Measurements from ENCODE around the gene AHCYL2.
"Not testable (repeated sequence)": the region's sequence is repeated elsewhere in the genome, so short reads cannot be mapped to it uniquely, and the experiment has no call there.

The AHCYL2 gene

DNA sequence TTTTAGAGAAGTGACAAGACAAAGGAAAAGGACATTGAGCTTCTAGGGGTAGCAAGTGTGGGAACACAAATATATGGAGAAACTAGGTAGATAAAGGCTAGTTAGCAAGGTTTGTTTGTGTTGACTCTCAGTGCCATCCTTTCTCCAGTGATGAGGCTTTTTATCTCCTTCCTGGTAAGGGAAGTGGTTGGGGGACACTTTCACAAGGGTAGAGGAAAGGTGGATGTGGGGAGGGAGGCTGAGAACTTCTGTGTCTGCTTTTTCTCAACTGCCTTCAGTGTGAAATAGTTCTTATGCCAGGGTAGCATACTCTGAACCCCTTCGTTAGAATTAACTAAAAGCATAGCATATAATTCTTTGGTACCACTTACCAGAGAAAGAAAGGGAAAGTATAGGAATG is 116.4 kb downstream of the AHCYL2 start:
- H3K4me1 ChIP-seq (ENCODE audit: insufficient read depth, low read length): peaks cover 3% of the 10 kb centered on the region

DNA sequence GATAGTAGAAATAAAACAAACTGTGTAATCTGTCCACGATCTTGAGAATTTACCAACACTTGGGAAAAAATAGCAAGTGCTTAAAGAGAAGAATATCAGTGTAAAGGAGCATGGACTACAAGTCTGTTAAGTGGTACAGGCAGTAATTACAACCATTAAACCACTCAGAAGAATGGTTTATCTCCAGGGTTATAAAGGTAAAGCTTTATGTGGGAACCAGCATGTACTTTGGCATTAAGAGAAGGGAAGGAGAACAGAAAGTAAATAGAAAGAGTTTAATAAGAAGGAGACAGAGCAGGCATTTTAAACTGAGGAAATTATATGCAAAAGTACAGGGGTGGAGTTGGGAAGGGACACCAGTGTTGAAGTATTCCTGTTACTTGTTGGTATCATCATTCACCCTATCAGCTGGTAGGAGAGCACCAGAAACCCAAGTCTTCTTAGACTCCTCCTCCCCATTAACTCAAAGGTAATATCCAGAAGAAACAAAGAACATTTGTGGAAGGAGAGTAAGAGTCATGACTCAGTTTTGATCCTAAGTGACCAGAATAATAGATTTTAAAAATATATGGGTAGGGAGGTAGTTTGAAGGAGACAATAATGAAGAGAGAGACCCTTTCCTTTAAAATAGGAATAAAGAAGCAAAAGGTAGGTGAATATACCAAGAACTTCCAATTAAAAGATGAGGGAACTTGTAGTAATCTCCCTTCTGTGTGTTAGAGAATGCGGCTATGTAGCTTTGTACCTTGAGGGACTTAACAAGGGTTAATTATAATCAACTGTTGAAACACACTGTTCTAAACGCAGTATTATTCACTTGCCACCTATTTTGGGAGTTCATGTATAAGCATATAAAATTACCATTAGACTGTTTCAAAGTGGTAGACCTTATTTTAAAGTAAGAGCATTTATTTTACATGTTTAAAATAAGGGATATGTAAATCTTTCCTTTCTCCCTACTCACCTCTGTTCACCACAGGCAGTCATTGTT is 117.3 kb downstream of the AHCYL2 start:
- Histone ChIP-seq H3K9me3 (ENCODE audit: low read length) (no peaks in the 10 kb centered on the region), H3K4me1 (ENCODE audit: insufficient read depth, low read length) (peaks cover 3% of the 10 kb centered on the region), H3K27me3 (ENCODE audit: insufficient read depth, low read length) (no peaks in the 10 kb centered on the region), H3K4me3 (ENCODE audit: low read length) (no peak overlapping the region), H3K36me3 (ENCODE audit: insufficient read depth, low read length) (peaks cover 8% of the 10 kb centered on the region), H2AFZ (ENCODE audit: low read depth, low read length) (no peak overlapping the region)

More for the DNA sequence above, 116.4 kb downstream of the AHCYL2 start:
- no peaks in the 10 kb centered on the region for H3K27me3 ChIP-seq (ENCODE audit: insufficient read depth, low read length)
- H3K4me3 ChIP-seq (ENCODE audit: low read length): no peak overlapping the region
- no peak overlapping the region for H2AFZ ChIP-seq (ENCODE audit: low read depth, low read length)
- peaks cover 8% of the 10 kb centered on the region for H3K36me3 ChIP-seq (ENCODE audit: insufficient read depth, low read length)
- H3K9me3 ChIP-seq (ENCODE audit: low read length): no peaks in the 10 kb centered on the region

DNA sequence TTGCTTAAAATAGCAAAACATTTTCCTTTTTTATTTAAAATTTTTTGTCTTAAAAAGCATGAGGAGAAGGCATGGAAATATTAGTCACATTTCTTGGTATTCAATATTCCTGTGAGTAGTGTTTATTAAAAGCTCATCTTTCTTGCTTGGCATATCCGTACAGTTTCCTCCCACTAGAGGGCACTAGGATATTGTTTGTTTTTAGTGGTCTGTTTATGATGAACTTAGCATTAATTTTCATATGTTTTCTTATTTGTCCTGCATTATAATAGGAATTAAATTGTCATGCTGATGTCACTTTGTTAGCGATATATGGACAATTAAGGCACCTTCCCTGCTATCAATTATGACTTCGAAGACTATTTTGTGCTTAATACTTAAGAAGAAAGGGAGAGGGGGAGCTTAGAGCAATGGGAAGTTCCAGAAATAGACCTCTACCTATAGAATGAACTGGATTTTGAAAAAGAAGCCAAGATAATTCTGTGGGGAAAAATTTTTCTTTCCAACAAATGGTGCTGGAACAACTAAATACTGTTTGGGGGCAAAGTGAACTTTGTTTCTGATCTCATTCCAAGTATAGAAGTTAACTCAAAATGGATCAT is 118.4 kb downstream of the AHCYL2 start:
- Histone ChIP-seq H3K4me3 (ENCODE audit: low read length) (no peak overlapping the region), H2AFZ (ENCODE audit: low read depth, low read length) (no peak overlapping the region), H3K4me1 (ENCODE audit: insufficient read depth, low read length) (peaks cover 3% of the 10 kb centered on the region), H3K9me3 (ENCODE audit: low read length) (no peaks in the 10 kb centered on the region), H3K36me3 (ENCODE audit: insufficient read depth, low read length) (peaks cover 8% of the 10 kb centered on the region), H3K27me3 (ENCODE audit: insufficient read depth, low read length) (no peaks in the 10 kb centered on the region)

DNA sequence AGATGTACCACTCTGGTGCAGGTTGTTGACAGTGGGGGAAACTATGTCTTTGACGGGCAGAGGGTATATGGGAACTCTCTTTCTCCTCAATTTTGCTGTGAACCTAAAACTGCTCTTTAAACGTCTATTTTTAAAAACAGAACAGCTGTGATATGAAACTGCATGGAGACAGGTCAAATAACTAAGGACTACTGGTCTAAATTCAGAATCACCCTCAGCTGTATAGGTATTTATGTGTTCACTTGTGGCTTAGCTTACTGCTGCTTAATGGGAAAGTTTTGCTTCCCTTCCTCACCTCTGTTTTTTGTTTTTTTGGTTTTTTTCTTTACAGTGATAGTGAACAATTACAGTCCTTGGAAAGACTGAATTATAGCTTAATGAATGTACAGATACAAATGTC is 122.5 kb downstream of the AHCYL2 start:
- H2AFZ ChIP-seq (ENCODE audit: low read depth, low read length): no peak overlapping the region
- H3K4me1 ChIP-seq (ENCODE audit: insufficient read depth, low read length): peaks cover 6% of the 10 kb centered on the region
- H3K9me3 ChIP-seq (ENCODE audit: low read length): no peaks in the 10 kb centered on the region
- no peaks in the 10 kb centered on the region for H3K27me3 ChIP-seq (ENCODE audit: insufficient read depth, low read length)
- no peak overlapping the region for H3K4me3 ChIP-seq (ENCODE audit: low read length)
- peaks cover 4% of the 10 kb centered on the region for H3K36me3 ChIP-seq (ENCODE audit: insufficient read depth, low read length)

DNA sequence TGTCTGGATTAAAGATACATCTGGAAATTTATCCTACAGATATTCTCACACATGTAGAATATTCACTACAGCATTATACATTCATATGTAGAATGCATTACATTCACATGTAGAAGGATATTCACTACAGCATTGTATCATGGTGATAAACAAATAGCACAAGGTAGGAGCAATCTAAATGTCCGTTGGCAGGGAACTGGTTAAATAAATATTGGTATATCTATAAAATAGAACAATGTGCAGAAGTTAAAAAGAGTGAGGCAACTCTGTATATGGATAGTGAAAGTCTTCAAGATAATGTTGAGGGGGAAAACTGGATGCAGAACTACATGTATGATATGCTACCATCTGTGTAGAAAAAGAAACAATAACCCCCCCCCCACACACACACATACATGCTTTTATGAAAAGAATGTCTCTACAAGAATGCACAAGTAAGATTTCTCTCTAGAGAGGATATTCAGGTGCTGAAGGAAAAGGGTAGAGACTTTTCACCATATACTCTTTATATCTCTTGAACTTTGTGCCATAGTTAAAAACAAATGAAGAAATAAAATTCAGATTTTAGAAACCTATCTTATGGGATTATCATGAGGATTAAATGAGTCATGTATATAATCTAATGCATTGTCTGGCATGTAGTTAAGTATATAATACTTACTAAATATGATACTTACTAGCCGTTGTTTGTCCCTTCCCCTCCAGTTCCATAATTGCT is 123.4 kb downstream of the AHCYL2 start:
- Histone ChIP-seq H3K36me3 (ENCODE audit: insufficient read depth, low read length) (peaks cover 11% of the 10 kb centered on the region), H2AFZ (ENCODE audit: low read depth, low read length) (no peak overlapping the region), H3K4me3 (ENCODE audit: low read length) (no peak overlapping the region)

DNA sequence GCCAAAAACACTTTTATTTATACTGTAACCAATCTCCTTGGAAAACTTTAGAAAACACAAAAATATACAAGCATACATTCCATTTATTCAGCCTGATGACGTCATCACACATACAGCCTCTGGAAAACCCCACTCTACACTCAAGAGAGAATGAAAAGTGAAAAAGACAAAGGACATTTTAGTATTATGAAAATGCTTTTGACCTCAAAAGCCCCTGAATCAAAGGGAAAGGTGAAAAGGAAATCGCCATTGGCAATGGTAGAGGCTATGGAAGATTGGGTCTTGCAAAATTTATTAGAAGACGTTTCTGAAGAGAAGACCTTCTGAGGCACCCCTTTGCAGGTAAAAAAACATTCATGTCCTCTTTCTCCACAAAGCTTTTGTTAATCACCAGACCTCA is 126.5 kb downstream of the AHCYL2 start:
- Histone ChIP-seq H3K4me3 (ENCODE audit: low read length) (no peak overlapping the region), H3K36me3 (ENCODE audit: insufficient read depth, low read length) (peaks cover 17% of the 10 kb centered on the region), H2AFZ (ENCODE audit: low read depth, low read length) (no peak overlapping the region), H3K4me1 (ENCODE audit: insufficient read depth, low read length) (peaks cover 4% of the 10 kb centered on the region), H3K9me3 (ENCODE audit: low read length) (no peaks in the 10 kb centered on the region), H3K27me3 (ENCODE audit: insufficient read depth, low read length) (no peaks in the 10 kb centered on the region)

More for the DNA sequence above, 123.4 kb downstream of the AHCYL2 start:
- Histone ChIP-seq H3K27me3 (ENCODE audit: insufficient read depth, low read length) (no peaks in the 10 kb centered on the region), H3K9me3 (ENCODE audit: low read length) (no peaks in the 10 kb centered on the region), H3K4me1 (ENCODE audit: insufficient read depth, low read length) (peaks cover 6% of the 10 kb centered on the region)

DNA sequence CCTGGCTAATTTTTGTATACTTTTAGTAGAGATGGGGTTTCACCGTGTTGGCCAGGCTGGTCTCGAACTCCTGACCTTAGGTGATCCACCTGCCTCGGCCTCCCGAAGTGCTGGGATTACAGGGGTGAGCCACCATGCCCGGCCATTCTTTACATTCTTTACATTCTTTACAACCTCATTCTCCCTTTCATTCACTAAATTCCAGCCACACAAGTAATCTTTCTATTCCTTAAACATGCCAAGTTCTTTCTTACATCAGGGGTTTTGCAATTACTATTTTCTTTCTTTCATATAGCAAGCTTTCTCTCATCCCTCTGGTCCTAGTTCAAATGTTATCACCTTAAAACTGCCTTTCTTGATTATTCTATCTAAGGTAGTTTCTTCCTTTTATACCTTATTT is 128.3 kb downstream of the AHCYL2 start:
- H3K27me3 ChIP-seq (ENCODE audit: insufficient read depth, low read length); H3K9me3 ChIP-seq (ENCODE audit: low read length); H2AFZ ChIP-seq (ENCODE audit: low read depth, low read length); H3K4me1 ChIP-seq (ENCODE audit: insufficient read depth, low read length); H3K4me3 ChIP-seq (ENCODE audit: low read length): not testable (repeated sequence)
- peaks cover 17% of the 10 kb centered on the region for H3K36me3 ChIP-seq (ENCODE audit: insufficient read depth, low read length)

DNA sequence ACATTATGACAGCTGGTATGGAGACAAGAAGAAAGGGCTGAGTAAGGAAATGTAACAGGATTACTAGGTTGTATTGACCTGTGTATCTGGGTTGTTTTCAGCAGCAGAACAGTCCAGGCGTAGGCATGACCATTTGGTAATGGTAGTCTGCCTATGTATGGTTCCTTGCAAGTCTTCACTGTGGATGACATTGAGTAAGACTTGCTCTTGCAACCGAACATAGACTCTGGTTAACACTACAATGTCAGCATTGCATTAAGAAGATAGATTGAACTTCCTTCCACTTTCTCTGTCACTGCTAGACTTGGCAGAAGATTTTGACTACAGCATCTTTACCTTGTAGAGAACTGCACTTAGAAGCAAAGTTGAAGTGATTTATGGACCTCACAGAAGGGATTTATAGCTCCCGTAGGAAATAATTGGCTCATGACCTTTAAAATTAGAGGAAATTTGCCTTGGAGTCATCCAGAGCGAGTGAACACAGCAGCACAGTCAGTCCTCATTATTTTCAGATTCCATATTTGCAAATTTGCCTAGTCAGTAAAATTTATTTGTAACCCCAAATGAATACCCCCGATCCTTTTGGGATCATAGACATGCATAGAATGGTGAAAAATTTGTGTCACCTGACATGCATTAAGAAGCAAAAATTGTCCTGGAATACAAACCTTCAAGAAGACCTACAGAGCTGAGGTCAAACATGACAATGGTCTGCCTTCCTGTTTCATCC is 129.8 kb downstream of the AHCYL2 start:
- H3K9me3 ChIP-seq (ENCODE audit: low read length): no peaks in the 10 kb centered on the region
- H2AFZ ChIP-seq (ENCODE audit: low read depth, low read length): no peak overlapping the region
- no peaks in the 10 kb centered on the region for H3K27me3 ChIP-seq (ENCODE audit: insufficient read depth, low read length)
- peaks cover 17% of the 10 kb centered on the region for H3K36me3 ChIP-seq (ENCODE audit: insufficient read depth, low read length)
- H3K4me3 ChIP-seq (ENCODE audit: low read length): no peak overlapping the region
- H3K4me1 ChIP-seq (ENCODE audit: insufficient read depth, low read length): peaks cover 4% of the 10 kb centered on the region

DNA sequence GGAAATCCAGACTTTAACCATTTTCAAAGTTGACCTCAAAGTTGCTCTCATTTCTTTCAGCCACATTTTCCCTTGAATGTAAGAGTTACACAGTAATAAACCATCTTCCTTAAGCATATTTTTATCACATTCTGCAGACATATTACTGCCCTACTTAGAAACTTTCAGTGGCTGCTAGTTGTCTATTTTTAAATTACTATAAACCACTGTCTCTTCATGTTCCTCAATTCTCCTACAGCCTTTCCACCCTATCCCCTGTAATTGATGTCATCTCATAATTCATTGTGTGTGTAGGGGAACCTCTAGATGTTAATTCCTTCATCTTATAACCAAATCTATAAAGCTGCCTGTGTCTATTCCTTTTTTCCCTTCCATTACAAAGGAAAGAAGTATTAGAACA is 131.3 kb downstream of the AHCYL2 start:
- H3K27me3 ChIP-seq (ENCODE audit: insufficient read depth, low read length): no peaks in the 10 kb centered on the region
- H3K4me3 ChIP-seq (ENCODE audit: low read length): no peak overlapping the region
- H3K9me3 ChIP-seq (ENCODE audit: low read length): no peaks in the 10 kb centered on the region
- peaks cover 18% of the 10 kb centered on the region for H3K36me3 ChIP-seq (ENCODE audit: insufficient read depth, low read length)
- peaks cover 2% of the 10 kb centered on the region for H3K4me1 ChIP-seq (ENCODE audit: insufficient read depth, low read length)
- no peak overlapping the region for H2AFZ ChIP-seq (ENCODE audit: low read depth, low read length)

DNA sequence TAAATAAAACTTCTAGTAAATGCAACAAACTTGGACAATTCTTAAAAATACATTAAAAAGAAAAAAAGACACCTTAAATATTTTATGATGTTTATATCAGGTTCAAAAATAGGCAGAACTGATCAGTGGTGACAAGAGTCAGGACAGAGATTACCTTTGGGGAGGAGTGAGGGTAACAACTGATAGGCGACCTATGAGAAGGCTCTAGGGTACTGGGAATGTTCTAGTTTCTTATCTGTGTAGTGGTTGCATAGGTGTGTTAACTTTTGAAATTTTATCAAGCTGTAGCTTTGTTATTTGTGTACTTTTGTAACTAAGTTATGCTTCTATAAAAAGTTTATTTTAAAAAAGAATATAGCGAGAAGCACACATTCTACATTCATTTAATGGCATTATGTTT is 134.3 kb downstream of the AHCYL2 start:
- Histone ChIP-seq H3K9me3 (ENCODE audit: low read length) (no peaks in the 10 kb centered on the region), H3K27me3 (ENCODE audit: insufficient read depth, low read length) (no peaks in the 10 kb centered on the region), H3K4me3 (ENCODE audit: low read length) (no peak overlapping the region), H3K4me1 (ENCODE audit: insufficient read depth, low read length) (no peaks in the 10 kb centered on the region), H2AFZ (ENCODE audit: low read depth, low read length) (no peak overlapping the region), H3K36me3 (ENCODE audit: insufficient read depth, low read length) (peaks cover 7% of the 10 kb centered on the region)

DNA sequence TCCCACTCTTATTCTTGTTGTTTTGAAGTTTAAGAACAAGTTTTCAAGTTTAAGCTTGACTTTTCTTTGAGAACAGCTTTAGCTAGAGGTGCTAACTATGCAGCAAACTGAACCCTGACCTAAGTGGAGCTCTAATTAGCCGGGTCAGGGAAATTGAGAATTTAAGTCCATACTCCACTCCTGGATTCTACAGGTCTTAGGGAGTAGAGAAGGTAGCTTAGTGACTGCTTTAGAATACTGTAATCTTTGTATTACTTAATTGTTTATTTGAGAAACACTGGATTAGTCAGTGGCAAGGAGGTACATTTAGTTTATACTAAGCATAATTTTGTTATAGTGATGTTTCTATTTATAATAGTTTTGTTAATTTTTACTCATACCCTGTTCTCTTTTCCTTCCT is 134.8 kb downstream of the AHCYL2 start:
- Histone ChIP-seq H3K27me3 (ENCODE audit: insufficient read depth, low read length) (no peaks in the 10 kb centered on the region), H3K36me3 (ENCODE audit: insufficient read depth, low read length) (peaks cover 7% of the 10 kb centered on the region), H3K4me3 (ENCODE audit: low read length) (no peak overlapping the region), H3K4me1 (ENCODE audit: insufficient read depth, low read length) (no peaks in the 10 kb centered on the region), H3K9me3 (ENCODE audit: low read length) (no peaks in the 10 kb centered on the region), H2AFZ (ENCODE audit: low read depth, low read length) (no peak overlapping the region)

DNA sequence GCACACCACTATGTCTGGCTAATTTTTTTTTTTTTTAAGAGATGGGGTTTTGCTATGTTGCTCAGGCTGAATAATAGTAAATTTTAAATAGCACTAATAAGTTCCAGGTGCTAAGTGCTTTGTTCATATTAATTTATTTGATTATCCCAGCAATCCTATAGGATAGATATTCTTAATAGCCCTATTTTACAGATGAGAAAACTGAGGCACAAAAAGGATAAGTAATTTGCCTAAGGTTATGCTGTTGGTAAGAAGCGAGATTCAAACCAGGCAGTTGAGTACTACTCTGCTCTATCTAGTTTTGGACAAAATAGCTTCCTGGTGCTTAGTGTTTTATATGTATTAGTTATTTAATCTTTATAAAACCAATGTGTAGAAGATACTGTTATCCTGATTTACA is 136.9 kb downstream of the AHCYL2 start:
- no peak overlapping the region for H2AFZ ChIP-seq (ENCODE audit: low read depth, low read length)
- no peaks in the 10 kb centered on the region for H3K4me1 ChIP-seq (ENCODE audit: insufficient read depth, low read length)
- H3K9me3 ChIP-seq (ENCODE audit: low read length): no peaks in the 10 kb centered on the region
- peaks cover 2% of the 10 kb centered on the region for H3K36me3 ChIP-seq (ENCODE audit: insufficient read depth, low read length)
- no peak overlapping the region for H3K4me3 ChIP-seq (ENCODE audit: low read length)
- H3K27me3 ChIP-seq (ENCODE audit: insufficient read depth, low read length): no peaks in the 10 kb centered on the region

Data from neuron (in vitro differentiated cells).